GDM1 (cell line): ENCODE data around the gene VPS13C.
A peak's percentile ranks its signal among the peaks of the same experiment; 100 is the strongest.

Experiments used
- DNase-seq: peaks from one replicate; lab custom pipeline; 2025; lab: John Stamatoyannopoulos, UW

VPS13C gene

DNA sequence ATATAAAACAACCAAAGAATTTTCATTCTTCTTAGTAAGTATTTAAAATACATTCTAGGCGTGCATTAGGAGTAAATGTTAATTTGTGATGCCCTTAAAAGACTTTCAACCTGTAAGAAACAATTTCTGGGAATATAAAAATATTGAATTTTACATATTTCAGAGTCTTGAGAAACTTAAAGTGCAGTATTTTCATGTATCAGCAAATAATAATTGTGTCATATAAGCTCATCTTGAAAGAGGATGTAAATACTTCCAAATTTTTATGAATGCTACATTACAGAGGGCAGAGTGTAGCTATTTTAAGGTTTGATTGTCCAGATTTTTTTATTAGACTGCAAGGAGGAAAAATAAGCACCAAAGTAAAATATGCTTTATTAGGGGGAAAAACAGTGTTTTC lies 207.1 kb downstream of the VPS13C start:
- DNase-seq = no peak

GRCh38 chr15:61851955-61852354 lies 208.3 kb downstream of the VPS13C start:
- DNase-seq = no peak

GRCh38 chr15:61849447-61849846 lies 210.8 kb downstream of the VPS13C start:
- no peak for DNase-seq

GRCh38 chr15:61841466-61841865 lies 218.8 kb downstream of the VPS13C start:
- DNase-seq = no peak

DNA sequence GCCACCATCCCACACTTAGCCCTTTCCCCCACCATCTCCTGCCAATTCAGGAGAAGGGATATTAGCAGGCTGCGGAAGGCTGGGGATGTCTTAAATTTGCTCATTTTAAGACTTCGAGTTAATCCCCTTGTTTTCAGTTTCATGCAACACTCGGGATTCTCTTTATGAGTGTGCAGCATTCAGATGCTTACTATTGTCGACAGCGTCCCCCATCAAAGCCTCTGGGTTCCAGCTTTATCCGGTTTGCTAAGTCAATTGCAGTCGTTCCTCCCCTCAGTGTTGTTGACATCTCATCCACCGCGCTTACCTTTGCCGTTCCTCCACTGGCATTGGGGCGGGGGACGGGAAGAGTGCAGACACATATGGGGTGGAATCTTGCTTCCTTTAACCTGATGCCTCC lies 220.2 kb downstream of the VPS13C start:
- no peak for DNase-seq

DNA sequence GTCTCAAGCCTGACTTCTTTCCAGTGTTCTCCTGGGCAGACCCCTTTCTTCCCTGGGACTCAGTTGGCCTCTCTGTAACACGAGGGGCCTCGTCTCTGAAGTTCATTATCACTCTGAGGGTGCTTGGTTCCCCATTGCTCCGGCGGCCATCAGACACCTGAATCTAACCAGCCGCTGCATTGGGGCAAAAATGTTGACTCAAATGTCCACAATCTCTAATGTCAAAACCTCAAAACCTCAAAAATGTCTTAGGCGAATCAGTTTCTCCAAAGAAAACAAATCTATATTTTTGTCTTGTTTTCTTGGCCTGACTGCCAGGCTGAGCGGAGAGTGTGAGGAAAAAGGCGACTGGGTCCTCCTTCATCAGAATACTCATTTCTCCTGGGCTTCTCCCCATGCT lies 220.7 kb downstream of the VPS13C start:
- no peak for DNase-seq

GRCh38 chr15:61835496-61836106 lies 224.6 kb downstream of the VPS13C start:
- peak; percentile 21 for DNase-seq

- DNase-seq = no peak
These were observed 225.2 kb downstream of the VPS13C start for GRCh38 chr15:61835029-61835428.

- peak; percentile 39 for DNase-seq
These were observed 226.1 kb downstream of the VPS13C start for GRCh38 chr15:61834076-61834697.

DNA sequence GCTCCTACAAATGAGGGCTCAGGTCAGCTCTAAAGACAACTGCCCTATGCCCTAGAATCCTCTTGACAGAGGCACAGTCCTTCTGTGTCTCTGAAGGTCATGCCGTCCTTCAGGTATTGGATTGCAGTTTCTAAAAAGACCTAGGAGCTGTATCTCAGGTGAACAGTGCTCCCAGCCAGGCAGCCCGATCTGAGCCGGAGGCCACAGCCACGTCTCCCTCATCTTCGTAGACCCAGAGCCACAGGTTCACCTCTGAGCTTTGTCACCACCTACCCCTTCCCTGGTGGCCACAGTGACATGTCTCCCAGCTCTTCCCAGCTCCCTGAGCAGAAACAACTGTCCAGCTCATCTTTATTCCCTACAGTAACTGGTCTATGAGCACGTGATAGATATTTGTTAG lies 228.0 kb downstream of the VPS13C start:
- no peak for DNase-seq

- no peak for DNase-seq
These were observed 228.7 kb downstream of the VPS13C start for GRCh38 chr15:61831505-61831921.

GRCh38 chr15:61830536-61831330 lies 229.5 kb downstream of the VPS13C start:
- no peak for DNase-seq

DNA sequence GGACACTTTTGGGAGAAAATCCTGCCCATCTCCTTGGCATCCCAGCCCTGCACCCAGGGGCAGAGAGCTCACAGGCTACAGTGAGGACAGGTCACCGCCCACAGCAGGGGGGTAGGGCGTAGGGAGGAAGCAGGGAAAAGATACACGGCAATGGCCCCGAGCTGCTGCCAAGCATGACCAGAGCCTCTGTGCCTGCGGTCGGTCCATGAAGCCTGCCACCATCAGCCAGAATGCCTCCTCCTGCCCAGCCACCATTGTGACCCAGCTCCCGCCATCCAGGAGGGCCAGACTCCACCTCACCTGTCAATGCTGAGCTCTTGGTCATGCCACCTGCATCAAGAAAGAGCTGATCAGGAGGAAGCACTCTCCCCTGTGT lies 230.7 kb downstream of the VPS13C start:
- DNase-seq = no peak

DNA sequence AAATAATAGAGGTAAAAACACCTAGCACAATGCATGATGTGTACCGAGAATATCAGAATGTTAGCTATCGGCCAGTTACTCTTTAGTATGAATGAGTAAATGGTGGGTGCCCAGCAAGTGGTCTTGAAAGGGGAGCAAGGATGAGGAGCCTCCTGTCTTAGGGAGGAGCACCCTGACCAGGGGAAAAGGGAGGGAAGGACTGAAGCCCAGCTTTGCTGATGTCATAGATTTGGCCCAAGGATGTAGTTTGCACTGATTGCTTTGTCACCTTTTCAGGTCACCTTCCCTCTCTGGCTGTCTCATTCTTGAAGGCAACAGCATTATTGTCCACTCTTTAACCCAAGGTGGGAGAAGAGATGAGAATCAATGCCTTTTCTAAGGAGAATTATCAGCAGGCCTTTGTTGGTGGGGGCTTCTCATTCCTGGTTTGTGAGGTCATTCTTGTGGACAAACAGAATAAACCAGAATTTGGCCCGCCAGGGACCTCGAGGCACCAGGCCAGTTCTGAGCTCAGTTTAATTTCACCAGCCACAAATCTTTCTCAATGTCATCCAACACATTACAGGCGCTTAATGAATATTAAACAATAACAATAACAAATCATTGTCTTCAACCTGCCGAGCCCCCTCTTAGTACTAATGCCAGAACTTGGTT lies 231.3 kb downstream of the VPS13C start:
- no peak for DNase-seq

- DNase-seq = no peak
These were observed 232.2 kb downstream of the VPS13C start for GRCh38 chr15:61828008-61828407.

DNA sequence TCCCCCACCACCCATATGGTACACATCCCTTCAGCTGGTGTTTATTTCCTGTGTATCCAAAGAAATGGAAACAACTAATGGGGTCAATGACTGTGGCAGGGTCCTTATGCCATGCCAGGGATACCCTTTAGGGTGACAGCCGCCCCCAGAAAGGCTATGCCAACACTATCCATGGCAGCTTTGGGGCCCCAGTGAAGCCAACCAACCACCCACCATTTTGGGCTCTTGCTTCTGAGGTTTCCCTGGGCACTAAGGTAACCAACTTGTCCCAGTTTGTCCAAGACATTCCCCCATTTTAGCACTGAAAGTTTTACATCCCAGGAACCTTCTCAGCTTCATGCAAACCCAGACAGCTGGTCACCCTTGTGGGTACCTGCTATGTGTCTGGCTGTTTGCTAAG lies 233.1 kb downstream of the VPS13C start:
- no peak for DNase-seq

- DNase-seq = no peak
These were observed 236.0 kb downstream of the VPS13C start for GRCh38 chr15:61824291-61824690.

GRCh38 chr15:61822511-61822910 lies 237.7 kb downstream of the VPS13C start:
- DNase-seq = no peak

DNA sequence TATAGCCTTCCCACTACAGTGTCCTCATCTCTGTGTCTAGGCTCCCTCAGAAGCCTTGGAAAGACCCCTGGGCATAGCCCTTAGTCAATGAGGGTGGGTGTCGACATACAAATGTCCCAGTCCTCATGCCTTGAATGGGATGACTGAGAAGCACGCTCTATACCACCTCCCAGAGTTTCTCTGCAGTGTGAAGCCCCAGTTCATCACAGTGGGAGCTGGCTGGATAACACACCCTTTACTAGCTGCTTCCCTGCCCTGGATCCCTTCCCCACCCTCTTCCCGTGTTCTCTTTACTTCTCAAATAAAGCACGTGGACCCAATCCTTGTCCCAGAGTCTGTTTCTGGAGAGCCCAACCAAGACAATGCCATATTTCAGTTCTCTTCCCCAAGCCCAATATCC lies 239.3 kb downstream of the VPS13C start:
- DNase-seq = no peak

GRCh38 chr15:61820212-61820611 lies 240.0 kb downstream of the VPS13C start:
- no peak for DNase-seq

DNA sequence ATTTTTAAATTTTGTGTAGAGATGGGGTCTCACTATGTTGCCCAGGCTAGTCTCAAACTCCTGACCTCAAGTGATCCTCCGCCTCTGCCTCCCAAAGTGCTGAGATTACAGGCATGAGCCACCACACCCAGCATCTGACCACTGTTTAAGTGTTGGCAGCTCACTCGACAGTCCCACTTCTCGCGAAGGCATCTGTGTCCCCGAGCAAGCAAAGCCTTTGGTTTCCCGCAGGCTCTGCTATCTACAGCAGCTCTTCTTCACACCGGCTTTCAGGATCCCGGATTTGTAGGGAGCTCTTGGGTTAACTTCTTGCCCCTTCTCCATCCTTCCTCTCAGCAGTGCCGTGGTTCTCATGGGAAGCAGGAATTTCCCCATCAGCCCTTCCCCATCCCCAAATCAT lies 240.9 kb downstream of the VPS13C start:
- DNase-seq = no peak

GRCh38 chr15:61818801-61819200 lies 241.4 kb downstream of the VPS13C start:
- DNase-seq = no peak

DNA sequence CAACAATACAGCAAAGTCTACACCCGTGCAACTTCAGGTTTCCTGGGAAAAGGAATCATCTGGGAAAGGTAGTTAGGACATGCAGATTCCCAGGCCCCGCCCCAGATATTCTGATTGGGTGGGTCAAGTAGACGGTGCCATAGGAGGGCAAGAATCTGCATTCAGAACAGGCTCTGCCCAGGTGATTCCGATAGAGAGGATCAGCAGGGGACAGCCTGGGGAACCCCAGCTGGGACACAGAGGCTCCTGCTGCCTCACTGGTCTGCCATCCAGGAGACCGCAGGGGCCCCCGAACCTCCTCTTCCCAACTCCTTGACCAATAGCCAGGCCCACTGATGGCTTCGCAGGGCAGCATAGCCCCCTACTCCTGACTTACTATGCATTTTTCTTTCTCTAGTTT lies 243.4 kb downstream of the VPS13C start:
- no peak for DNase-seq
